Liver (tissue), 3 donors: ENCODE data around the gene PCAT7.

Source experiments
- CTCF ChIP-seq: fragments of 150-350 bp; IDR thresholded peaks from 2 replicates; pipeline ENCODE4 v1.5.1; 2017; ENCODE audit warnings: improper control_type of control experiment, low read depth, low read length; ENCODE audit not compliant: missing input control
- EGR1 ChIP-seq, 2 donors: IDR thresholded peaks; 2 replicates each; pipeline ENCODE4 v1.6.1; 2016 to 2018; ENCODE audit warnings: antibody characterized with exemption in 2 of 2, low read depth in 2 of 2
- FOXA1 ChIP-seq: IDR thresholded peaks from 2 replicates; pipeline ENCODE4 v1.6.1; 2016; ENCODE audit warnings: antibody characterized with exemption
- FOXA2 ChIP-seq: IDR thresholded peaks from 2 replicates; pipeline ENCODE4 v1.6.1; 2016; ENCODE audit warnings: antibody characterized with exemption
- GABPA ChIP-seq, 2 donors: IDR thresholded peaks in 1 of 2; conservative IDR thresholded peaks in 1 of 2; 2 replicates each; pipeline ENCODE4 v1.6.1; 2016; ENCODE audit warnings: antibody characterized with exemption in 2 of 2, mild to moderate bottlenecking in 1 of 2, moderate library complexity in 1 of 2
- HNF4A ChIP-seq, 2 donors: conservative IDR thresholded peaks; 2 replicates each; pipeline ENCODE4 v1.6.1; 2016; ENCODE audit warnings: antibody characterized with exemption in 2 of 2, mild to moderate bottlenecking in 2 of 2
- JUND ChIP-seq, 2 donors: IDR thresholded peaks; 2 replicates each; pipeline ENCODE4 v1.6.1; 2016; ENCODE audit warnings: antibody characterized with exemption in 2 of 2
- RAD21 ChIP-seq, 2 donors: IDR thresholded peaks; 2 replicates each; pipeline ENCODE4 v1.6.1; 2016; ENCODE audit warnings: antibody characterized with exemption in 2 of 2, mild to moderate bottlenecking in 2 of 2
- REST ChIP-seq: IDR thresholded peaks from 2 replicates; pipeline ENCODE4 v1.6.1; 2016; ENCODE audit warnings: antibody characterized with exemption, mild to moderate bottlenecking
- SP1 ChIP-seq: IDR thresholded peaks from 2 replicates; pipeline ENCODE4 v1.6.1; 2018; ENCODE audit warnings: antibody characterized with exemption, mild to moderate bottlenecking
- TAF1 ChIP-seq: conservative IDR thresholded peaks from 2 replicates; pipeline ENCODE4 v1.6.1; 2016; ENCODE audit warnings: antibody characterized with exemption, mild to moderate bottlenecking
- YY1 ChIP-seq: IDR thresholded peaks from 2 replicates; pipeline ENCODE4 v1.6.1; 2016; ENCODE audit warnings: antibody characterized with exemption, mild to moderate bottlenecking
- TF ChIP-seq, protein P1 (sequence below): IDR thresholded peaks from 2 replicates; pipeline ENCODE4 v1.6.1; 2016; ENCODE audit warnings: antibody characterized with exemption
- TF ChIP-seq, protein P2 (sequence below): IDR thresholded peaks from 2 replicates; pipeline ENCODE4 v1.6.1; 2016; ENCODE audit warnings: antibody characterized with exemption
- donor health status: healthy.
- donor health status: healthy.

DNA sequence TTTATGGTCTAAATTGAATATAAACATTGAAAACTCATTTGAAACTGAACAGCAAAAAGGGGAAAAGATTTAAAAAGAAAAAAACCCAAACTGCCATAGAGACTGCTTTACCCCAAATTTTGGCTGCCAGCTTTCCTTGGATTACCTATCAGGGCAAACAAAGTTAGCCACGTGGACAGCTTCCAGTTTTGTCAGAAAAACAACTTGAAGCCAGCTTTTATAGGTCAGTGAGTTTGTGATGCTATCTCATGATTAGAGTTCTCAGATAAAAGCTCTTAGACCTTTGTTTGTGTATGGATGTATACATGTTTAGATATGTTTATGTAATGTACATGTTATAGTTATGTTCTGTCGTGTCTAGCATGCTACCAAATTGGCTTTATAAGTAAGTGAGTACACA is 22.7 kb downstream of the PCAT7 start:
- TF ChIP-seq REST (no peak), CTCF (no peak), EGR1 (IDR thresholded peaks at IDR 0.05; ENCODE audit: low read depth in 2 of 2) (no peak), SP1 (peak; percentile 26), FOXA1 (no peak), TAF1 (no peak), HNF4A (conservative IDR thresholded peaks at IDR 0.05) (peak; percentile 14 to 25), GABPA (IDR thresholded peaks at IDR 0.05 in 1 of 2, conservative IDR thresholded peaks at IDR 0.05 in 1 of 2) (no peak), YY1 (peak; percentile 25), FOXA2 (no peak), RAD21 (IDR thresholded peaks at IDR 0.05) (peak in 1 of 2 donors; percentile 16), JUND (IDR thresholded peaks at IDR 0.05) (no peak)
- TF ChIP-seq, protein P1, sequence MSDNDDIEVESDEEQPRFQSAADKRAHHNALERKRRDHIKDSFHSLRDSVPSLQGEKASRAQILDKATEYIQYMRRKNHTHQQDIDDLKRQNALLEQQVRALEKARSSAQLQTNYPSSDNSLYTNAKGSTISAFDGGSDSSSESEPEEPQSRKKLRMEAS: no peak
- TF ChIP-seq, protein P2, sequence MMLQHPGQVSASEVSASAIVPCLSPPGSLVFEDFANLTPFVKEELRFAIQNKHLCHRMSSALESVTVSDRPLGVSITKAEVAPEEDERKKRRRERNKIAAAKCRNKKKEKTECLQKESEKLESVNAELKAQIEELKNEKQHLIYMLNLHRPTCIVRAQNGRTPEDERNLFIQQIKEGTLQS: no peak
